HG02852 (cell line): ENCODE results near the gene IGHMBP2.

Source experiments
- ATAC-seq: cut with Tn5 transposase; IDR thresholded peaks from one replicate; pipeline ENCODE4 v1.9.1; 2021; ENCODE audit warnings: mild to moderate bottlenecking, moderate library complexity; ENCODE audit not compliant: unreplicated experiment

The IGHMBP2 gene

DNA sequence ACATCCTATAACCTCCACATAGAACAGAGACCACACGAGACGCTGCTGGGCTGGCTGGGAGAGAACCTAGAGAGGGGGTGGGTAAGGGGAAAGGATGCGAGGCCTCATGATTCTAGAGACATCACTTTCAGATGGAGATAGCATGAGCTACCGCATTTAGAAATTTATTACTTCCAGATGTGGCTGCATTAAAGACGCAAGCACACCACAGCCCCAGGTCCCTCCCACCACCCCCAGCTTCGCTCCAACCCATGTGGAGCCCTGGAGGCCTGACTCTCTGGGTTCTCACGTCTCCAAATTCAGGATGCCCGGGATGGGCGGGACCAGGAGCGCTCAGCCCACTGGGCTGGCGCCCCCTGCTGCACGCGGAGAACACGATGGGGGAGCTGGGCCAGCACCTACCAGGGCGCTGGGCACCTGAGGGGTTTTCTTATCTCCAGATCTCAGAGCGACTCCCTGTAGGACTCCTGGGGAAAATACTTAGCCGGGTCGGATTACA is 13.7 kb upstream of the IGHMBP2 start:
- no peak for ATAC-seq

DNA sequence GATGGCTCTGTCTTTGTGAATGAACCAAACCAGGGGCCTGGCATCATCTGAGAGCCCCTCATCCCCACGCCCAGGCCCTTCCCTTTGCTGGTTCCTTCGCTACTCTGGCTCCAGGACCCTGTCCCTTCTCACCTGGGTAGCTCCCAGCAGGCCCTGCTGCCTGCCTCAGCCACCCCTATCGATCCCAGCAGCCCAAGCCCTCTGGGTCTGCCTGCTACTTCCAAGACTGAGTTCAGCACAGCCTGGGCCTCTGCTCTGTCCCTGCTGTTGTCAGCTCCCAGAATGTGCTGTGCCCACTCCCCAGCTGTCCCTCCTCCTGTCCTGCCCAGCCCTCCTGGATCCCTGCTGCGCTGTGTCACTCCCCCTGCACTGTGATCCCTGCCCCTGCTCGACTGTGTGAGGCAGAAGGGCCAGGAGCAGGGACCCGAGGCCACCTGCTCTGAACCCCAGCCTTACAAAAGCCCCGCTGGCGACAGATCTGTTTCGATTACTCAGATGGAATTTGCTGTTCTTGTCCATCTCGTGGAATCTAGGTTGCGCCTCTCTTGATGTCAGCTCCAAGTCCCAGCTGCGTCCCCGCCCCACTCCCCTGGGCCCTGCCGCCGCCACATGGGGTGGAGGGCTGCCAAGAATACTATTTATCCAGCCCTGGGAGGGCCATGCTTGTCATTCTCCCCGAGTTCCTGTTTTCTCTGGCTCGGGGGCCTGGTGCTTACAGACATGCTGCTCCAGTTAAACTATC is 13.0 kb upstream of the IGHMBP2 start:
- no peak for ATAC-seq

DNA sequence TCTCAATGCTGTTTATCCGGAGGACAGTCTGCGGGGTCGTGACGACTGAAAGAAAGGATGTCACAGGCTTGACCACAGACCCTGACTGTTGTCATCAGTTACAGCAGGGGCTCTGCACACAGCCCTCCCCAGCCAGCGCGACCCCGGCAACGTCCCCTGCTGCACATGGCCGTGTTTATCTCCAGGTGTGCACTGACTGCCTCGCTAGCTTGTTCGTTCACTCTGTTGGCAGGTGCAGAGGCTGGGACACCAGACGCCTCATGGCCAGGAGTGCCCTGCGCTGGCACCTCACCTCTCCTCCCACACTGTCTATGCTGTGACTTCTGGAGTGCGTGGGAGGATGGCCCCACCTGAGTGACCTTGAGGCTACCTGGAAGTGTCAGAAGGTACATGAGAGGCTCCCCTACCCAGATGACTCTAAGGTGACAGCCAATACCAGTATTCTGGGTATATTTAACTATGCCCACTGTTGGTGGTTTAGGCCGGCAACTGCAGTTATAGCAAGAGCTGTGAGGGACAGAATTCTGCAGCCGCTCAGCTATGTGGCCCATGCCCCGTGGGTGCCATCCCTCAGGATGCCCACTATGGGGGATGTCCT is 12.2 kb upstream of the IGHMBP2 start:
- ATAC-seq: no peak

DNA sequence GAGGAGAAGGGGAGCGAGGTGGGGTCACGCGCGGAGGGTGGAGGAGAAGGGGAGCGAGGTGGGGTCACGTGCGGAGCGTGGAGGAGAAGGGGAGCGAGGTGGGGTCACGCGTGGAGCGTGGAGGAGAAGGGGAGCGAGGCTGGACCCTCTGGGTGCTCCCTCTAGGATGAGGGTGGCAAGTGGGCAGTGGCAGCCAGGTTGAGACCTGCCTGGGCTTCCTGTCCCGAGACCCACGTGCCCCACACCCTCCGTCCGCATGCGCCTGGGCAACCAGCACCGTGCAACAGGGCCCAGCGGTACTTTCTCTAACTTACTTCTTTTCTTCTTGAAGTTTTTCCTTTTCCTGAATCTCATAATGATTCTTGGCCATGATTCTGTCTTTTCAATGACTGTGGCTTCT is 11.1 kb upstream of the IGHMBP2 start:
- ATAC-seq: no peak

DNA sequence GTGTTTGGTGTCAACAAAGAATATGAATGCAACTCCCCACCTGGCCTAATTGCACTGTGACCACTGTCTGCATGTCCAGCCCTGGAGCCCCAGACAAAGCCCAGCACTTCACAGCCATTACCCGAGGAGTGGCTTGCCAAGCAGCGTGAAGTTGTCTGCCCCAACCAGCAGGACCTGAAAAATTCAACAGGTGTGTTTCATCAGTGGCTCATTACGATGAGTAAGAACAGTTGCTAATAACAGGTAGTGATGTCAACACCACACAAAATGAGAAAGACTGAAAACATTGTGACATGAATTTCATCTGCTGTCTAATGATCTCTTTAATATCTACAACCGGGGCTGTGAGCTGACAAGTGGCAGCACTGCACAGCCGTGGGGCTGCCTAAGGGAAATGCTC is 10.4 kb upstream of the IGHMBP2 start:
- ATAC-seq: no peak

DNA sequence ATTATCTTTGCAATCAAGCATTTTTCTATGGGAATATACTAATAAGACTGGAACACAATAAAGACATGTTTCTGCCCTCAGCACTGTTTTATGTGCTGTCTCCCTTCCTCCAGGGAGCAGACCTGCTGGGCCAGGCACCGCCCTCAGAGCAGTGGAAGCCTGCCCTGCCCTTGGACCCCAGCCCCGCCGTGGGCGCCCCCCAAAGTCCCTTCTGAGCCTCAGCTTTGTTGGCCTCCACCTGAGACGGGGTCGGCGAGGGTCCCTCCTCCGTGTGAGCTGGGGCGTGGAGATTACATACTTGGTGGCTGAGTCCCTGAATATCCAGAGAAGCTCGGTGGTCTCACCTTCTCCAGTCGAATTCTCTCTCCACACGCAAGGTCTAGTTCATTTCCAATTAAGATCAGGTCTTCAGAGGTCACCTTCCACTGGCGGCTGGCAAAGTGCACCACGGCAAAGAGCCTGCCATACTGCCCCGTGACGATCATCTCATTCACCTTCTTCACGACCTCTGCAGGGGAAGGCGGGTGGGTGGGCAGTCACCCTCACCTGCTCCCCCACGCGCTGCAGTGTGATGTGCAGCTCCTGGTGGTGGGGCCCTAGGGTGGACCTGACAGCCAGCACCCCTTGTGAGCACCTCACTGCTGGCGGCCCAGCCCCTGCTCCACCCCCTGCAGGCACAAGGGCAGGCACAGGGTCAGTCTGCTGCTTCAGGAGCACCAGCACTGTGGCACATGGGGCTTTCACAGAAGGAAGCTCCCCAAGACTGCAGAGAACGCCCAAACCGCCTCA is 7.3 kb upstream of the IGHMBP2 start:
- ATAC-seq: no peak

DNA sequence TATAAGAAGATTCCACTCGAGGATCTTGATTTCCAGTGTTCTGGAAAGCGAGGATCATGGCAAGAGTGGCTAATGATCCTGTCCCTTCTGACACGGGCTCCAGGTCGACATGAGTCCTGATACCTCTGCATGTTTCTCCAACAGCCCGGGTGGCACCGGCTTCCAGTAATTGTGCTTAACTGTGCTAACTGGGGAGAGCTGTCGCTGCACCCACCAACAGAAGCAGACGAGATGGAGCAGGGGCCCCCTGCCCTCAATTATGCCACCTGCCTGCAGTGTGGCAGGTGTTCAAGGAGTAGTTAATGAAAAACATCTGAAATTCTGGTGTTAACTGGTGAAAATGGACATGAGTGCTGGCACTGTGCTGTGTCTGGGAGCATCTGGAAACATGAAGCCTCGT is 6.2 kb upstream of the IGHMBP2 start:
- ATAC-seq: no peak

DNA sequence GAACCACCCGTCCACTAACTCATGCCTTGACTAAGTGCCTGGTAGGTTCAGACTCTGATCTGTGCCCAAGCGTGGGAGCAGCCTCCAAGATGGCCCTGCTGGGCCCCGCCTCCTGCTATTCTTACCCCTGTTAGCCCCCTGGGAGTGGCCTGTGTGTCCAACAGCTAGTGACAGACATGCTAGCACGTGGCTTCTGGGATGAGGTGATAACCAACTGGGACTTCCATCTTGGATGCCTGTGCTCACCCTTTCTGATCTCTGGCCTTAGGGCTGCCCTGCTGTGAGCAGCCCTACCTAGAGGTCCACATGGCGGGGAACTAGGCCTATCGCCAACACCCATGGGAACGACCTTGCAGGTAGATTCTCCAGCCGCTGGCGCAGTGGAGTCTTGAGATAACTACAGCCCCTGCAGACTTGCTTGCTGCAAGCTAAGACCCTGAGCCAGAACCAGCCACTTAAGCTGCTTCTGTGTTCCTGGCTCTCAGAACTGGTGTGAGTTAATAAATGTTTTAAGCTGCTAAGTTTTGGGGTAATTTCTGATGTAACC is 2.8 kb upstream of the IGHMBP2 start:
- no peak for ATAC-seq

DNA sequence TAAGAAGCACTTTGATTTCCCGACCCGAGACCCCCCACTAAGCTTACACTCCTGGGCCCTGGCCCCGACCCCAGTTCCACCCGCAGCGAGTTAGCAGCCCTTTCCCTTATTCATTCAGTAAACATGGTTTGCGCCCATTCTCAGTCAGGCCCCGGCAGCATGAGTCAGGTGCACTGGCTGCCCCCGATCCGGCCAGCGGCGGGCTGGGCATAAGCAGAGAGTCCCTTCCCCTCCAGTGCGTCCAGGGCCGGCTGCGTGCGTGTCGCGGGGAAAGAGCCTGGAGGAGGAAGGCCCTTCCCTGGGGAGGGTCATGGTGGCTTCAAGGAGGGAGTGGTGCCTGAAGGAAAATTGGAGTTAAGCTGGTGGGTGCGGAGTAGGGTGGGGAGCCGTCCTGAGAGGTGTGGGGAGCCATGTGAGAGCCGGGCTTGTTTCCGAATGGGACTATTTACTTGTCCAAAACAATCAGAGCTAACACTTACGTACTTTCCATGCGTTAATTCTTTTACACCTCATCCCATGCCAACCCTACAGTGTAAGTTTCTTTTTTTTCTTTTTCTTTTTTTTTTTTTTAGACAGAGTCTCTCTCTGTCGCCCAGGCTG is 657 bp downstream of the IGHMBP2 start:
- ATAC-seq: peak; percentile 29

DNA sequence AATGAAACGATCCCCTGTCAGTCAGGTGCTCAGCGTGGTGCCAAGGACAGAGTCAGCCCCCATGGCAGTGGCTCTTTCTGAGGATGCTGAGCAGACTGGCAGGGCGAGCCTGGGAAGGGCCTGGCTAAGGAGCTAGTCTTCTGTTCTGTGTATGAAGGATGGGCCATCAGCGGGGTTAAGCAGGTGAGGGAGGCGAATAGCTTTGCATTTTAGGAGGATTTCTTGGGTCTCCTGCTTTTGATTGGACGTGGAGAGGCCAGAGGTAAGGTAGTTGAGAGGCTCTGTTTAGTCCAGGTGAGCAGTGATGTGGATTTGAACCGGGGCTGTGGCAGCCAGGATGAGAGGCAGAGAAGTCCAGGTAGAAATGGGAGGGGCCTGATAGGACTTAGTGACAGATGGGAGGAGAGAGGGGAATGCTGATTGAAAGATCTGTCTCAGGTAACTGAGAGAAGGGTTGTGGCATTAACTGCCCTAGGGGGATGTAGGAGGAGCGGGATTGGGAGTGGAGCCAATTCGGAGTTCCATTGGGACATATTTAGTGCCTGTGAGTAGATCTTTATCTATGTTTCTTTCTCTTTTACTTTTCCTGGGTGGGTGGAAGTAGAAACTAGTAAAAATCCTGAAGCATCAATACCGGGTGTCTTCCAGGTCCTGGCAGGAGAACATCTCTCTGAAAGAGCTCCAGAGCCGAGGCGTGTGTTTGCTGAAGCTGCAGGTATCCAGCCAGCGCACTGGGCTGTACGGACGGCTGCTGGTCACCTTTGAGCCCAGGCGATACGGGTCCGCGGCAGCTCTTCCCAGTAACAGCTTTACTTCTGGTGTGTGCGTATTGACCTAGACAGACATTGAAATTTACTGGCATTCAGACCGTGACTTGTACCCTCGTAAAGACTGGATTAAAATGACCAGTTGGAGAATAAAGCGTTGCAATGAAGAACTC is 2.0 kb downstream of the IGHMBP2 start:
- ATAC-seq: no peak

DNA sequence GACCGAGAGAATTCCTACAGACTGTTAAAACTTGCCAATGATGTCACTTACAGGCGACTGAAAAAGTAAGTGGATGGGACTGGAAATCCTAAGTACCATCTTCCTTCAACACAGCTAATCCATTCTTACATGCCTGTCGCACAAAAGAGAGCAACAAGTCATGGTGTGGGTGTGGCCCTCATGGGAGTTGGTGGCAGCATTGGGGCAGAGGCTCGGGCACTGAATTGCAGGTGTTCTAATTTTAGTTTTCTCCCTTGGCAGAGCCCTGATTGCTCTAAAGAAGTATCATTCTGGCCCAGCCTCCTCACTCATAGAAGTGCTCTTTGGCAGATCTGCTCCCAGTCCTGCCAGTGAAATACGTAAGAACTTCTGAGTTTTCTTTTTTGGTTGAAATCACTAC is 4.6 kb downstream of the IGHMBP2 start:
- no peak for ATAC-seq

DNA sequence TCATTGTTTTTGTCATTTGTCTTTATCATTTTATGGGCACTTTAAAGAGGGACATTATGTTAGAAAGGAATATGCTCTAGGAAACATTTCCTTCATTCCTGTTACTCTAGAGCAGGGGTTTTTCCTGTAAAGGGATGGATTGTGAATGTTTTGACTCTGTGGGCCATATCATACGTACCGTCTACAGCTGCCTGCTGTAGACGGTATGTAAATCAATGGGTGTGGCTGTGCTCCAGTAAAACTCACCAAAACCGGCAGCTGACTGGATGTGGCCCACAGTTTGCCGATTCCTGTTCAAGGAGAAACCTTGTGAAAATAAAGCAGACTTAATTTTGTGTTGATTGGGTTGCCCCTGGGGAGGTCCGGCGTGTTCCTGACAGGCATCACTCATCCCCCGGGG is 7.3 kb downstream of the IGHMBP2 start:
- no peak for ATAC-seq

DNA sequence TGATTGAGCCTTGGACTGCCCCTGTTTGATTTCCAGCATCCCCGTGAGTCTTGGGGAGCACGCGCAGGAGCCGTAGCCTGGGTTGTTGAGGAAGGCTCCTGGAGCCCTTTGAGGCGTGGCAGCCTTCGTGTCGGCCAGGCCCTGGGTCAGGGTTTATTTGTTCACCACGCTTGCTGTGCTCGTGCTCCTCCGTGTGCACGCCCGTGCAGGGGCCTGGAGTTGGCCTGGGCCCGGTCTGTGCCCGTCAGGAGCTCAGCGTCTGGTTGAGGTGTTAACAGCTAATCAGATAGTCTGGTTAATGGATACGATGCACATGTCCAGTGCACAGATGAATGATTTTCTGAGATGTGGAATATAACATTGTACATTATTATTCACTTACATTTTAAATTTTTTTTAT is 8.0 kb downstream of the IGHMBP2 start:
- ATAC-seq: no peak

DNA sequence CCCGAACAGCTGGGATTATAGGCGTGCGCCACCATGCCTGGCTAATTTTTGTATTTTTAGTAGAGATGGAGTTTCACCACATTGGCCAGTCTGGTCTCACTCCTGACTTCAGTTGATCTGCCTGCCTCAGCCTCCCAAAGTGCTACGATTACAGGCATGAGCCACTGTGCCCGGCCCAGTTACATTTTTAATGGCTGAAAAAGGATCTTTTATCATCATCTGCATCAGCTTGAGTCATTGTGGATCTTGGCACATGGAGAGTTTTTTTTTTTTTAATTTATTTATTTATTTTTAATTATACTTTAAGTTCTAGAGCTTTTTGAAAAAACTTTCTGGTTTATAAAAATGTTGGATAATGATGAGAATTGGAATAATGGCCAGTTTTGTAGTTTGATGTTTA is 8.6 kb downstream of the IGHMBP2 start:
- ATAC-seq: no peak

DNA sequence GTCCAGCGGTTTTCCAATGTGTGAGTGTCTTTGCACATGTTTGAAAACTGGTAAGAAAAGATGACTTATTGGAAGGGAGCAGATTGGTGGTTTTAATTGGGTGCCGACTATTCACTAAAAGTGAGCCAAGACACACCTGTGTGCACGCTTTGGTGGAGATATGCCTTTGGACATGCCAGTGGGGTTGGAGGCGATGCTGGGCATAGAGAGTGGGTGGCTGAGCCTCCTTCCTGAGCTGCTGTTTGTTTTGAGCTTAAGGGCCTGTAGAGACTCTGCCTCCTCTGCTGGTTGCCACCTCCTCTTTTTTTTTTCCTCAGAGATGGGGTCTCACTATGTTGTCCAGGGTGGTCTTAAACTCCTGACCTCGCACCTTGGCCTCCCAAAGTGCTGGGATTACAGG is 9.5 kb downstream of the IGHMBP2 start:
- no peak for ATAC-seq

DNA sequence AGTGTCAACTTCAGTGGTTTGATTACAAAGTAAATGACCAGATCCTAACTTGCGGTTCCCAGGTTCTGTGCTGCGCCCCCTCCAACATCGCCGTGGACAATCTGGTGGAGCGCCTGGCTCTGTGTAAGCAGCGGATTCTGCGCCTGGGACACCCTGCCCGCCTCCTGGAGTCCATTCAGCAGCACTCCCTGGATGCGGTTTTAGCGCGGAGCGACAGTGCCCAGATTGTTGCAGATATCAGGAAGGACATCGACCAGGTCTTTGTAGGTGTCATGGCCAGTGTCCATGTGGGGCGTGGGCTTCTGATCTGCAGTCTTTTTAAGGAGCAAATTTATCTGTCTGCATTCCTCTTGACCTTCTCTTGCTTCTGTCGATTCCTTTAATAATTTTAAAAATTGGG is 11.1 kb downstream of the IGHMBP2 start:
- ATAC-seq: no peak

DNA sequence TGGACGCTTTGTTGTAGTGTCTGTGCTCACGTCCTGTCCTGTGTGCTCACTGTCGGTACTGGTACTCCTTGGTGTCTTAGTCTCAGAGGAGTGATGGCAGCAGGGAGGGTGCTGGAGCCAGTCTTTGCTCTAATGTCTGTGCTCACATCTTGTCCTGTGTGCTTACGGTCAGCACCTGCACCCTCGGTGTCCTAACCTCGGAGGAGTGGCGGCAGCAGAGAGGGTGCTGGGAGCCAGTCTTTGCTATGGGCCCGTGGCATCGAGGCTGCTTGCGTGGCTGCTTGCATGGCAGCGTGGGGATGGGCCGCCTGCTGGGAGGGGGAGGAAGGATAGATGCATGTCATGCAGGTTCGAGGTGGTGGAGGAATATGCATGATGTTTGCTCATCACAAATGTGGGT is 12.7 kb downstream of the IGHMBP2 start:
- ATAC-seq: no peak

DNA sequence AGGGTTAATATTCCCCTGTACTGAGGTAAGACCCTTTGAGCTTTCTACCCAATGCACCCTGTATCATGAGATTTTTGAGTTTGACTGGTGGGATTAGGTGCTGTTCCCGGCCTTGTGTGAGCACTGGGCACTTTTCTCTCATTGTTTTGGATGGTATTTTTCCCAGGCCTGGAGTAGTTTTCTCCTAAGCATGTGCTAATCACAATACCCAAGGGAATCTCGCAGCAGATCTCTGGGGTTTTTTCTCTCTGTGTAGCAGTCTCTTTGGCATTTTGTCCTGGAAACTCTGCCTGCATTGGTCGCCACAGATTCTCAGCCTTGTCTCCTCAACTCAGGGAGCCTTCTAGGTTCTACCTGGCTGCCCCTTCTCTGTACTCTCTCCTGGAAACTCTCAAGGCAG is 19.9 kb downstream of the IGHMBP2 start:
- no peak for ATAC-seq

DNA sequence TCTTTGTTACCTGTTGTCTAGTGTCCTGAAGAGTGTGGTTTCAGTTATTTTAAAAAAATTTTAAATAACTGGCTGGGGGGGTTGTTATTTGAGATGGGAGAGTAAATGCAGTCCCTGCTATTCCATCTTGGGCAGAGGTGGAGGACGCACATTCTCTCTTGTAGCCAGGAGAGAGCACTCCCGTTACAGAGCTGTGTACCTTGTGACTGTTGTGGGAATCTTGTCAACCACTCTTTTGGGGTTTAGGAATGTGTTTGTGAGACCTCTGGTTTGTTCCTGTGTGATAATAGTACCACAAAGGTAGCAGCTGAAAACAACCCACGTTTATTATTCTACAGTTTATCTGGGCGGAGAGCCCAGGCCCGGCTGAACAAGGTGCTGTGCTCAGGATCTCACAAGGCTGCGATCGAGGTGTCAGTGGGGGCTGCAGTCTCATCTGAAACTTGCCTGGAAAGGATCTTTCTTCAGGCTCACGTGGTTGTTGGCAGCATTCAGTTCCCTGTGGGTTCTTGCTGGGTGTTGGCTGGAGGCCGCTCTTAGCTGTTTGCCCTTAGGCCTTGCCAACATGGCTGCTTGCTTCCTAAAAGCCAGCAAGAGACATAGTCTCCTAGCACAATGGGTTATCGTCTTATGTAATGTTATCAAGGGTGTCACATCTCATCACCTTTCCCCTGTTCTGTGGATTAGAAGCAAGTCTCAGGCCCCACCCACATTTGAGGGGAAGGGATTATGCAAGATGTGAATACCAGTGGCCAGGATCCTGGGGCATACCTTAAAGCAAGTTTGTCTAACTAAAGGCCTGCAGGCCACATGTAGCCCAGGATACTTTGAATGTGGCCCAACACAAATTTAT is 20.6 kb downstream of the IGHMBP2 start:
- no peak for ATAC-seq
